Ascending aorta (tissue), 2 donors: ENCODE measurements around the gene UNC79. TPM values are rescaled to one million over a fixed set of nuclear protein-coding genes. Genes with fewer than 3 reads are reported as not detected.

Experiments
- DNase-seq, 2 donors: peaks; one replicate each; pipeline ENCODE4 v3.0.0-alpha.2; 2019; ENCODE audit warnings: low spot score in 2 of 2
- H3K27ac ChIP-seq, 2 donors: fragments of 200-600 bp; sonication (generic); one replicate each; pipeline ENCODE4 v1.5.1; 2016 to 2017; ENCODE audit warnings: mild to moderate bottlenecking in 1 of 2
- H3K27me3 ChIP-seq: fragments of 200-600 bp; sonication (generic); one replicate; pipeline ENCODE4 v1.5.1; 2017
- H3K36me3 ChIP-seq, 2 donors: fragments of 200-600 bp; sonication (generic); one replicate each; pipeline ENCODE4 v1.5.1; 2016
- H3K4me1 ChIP-seq, 2 donors: fragments of 200-600 bp; sonication (generic); one replicate each; pipeline ENCODE4 v1.5.1; 2016 to 2017; ENCODE audit warnings: mild to moderate bottlenecking in 1 of 2
- H3K4me3 ChIP-seq, 2 donors: fragments of 200-600 bp; sonication (generic); one replicate each; pipeline ENCODE4 v1.5.1; 2016 to 2017; ENCODE audit warnings: mild to moderate bottlenecking in 1 of 2
- H3K9me3 ChIP-seq, 2 donors: fragments of 200-600 bp; sonication (generic); one replicate each; pipeline ENCODE4 v1.5.1; 2016
- CTCF ChIP-seq, 3 experiments: fragments of 200-600 bp in 2 of 3; fragments of 450-650 bp in 1 of 3; sonication (generic) in 2 of 3; IDR thresholded peaks; one replicate each; pipeline ENCODE4 v1.5.1; 2016 to 2019; ENCODE audit warnings: antibody characterized with exemption in 3 of 3, mild to moderate bottlenecking in 1 of 3, moderate library complexity in 1 of 3
- intact Hi-C: fragments of 100-400 bp; cut with DNase I; formaldehyde crosslinking; loops from one replicate; pipeline ENCODE4 v1.15.1; 2023
- total RNA-seq: library from RNA; depleted of rRNA; stranded (reverse); fragments of >200 nt; gene quantifications from one replicate; pipeline ENCODE4 v1.1.0, GENCODE V29; 2016

The UNC79 gene
- total RNA-seq, 1 donor from 2014 or later: not detected

- DNase-seq: no peak
Observed at GRCh38 chr14:93708311-93708734, 277.6 kb downstream of the UNC79 start.

GRCh38 chr14:93708800-93709199 lies 278.1 kb downstream of the UNC79 start:
- no peaks in the 10 kb centered on the region for H3K4me1 ChIP-seq
- no peak for TF ChIP-seq CTCF (IDR thresholded peaks at IDR 0.05)
- no peak for DNase-seq
- H3K9me3 ChIP-seq: no peaks in the 10 kb centered on the region
- no peaks in the 10 kb centered on the region for H3K36me3 ChIP-seq
- no peak overlapping the region for H3K27ac ChIP-seq
- H3K4me3 ChIP-seq: no peak overlapping the region
- intact Hi-C loops: no loop called here
- no peaks in the 10 kb centered on the region for H3K27me3 ChIP-seq

More at GRCh38 chr14:93708311-93708734, 277.6 kb downstream of the UNC79 start:
- intact Hi-C loops: no loop called here
- Histone ChIP-seq H3K4me1 (no peaks in the 10 kb centered on the region), H3K27ac (no peak overlapping the region), H3K4me3 (no peak overlapping the region), H3K9me3 (no peaks in the 10 kb centered on the region), H3K36me3 (no peaks in the 10 kb centered on the region), H3K27me3 (no peaks in the 10 kb centered on the region)
- TF ChIP-seq CTCF (IDR thresholded peaks at IDR 0.05): no peak

DNA sequence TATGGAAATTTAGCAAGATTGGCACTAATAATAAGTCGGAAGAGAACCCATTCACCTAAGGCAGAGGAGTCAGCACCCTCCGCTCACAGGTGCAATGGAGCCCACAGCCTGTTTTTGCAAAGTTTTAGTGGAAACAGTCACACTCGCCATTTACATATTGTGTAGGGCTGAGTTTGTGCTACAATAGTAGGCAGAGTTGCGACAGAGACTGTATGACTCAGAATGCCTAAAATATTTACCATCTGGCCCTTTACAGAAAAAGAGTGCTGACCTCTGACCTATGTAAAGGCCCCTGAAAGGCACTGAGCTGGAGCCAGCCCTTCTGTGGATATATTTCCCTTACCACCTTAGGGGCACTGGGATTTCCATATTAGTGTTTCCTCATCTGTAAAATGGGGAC lies 278.5 kb downstream of the UNC79 start:
- no peaks in the 10 kb centered on the region for H3K36me3 ChIP-seq
- no peaks in the 10 kb centered on the region for H3K4me1 ChIP-seq
- DNase-seq: no peak
- H3K27ac ChIP-seq: no peak overlapping the region
- intact Hi-C loops: no loop called here
- no peaks in the 10 kb centered on the region for H3K9me3 ChIP-seq
- no peak for TF ChIP-seq CTCF (IDR thresholded peaks at IDR 0.05)
- H3K4me3 ChIP-seq: no peak overlapping the region
- H3K27me3 ChIP-seq: no peaks in the 10 kb centered on the region

- Histone ChIP-seq H3K27me3 (no peaks in the 10 kb centered on the region), H3K36me3 (no peaks in the 10 kb centered on the region), H3K4me1 (no peaks in the 10 kb centered on the region), H3K9me3 (no peaks in the 10 kb centered on the region), H3K4me3 (no peak overlapping the region), H3K27ac (no peak overlapping the region)
- no peak for DNase-seq
- intact Hi-C loops: no loop called here
- TF ChIP-seq CTCF (IDR thresholded peaks at IDR 0.05): no peak
Observed at GRCh38 chr14:93712079-93712837, 281.5 kb downstream of the UNC79 start.

- Histone ChIP-seq H3K9me3 (no peaks in the 10 kb centered on the region), H3K4me1 (no peaks in the 10 kb centered on the region), H3K27ac (no peak overlapping the region), H3K36me3 (no peaks in the 10 kb centered on the region), H3K4me3 (no peak overlapping the region), H3K27me3 (no peaks in the 10 kb centered on the region)
- intact Hi-C loops: no loop called here
- no peak for TF ChIP-seq CTCF (IDR thresholded peaks at IDR 0.05)
- DNase-seq: no peak
Observed at GRCh38 chr14:93712838-93713724, 282.3 kb downstream of the UNC79 start.
